Endometrial microvascular endothelial cells (primary cell): ENCODE results near the gene ZDHHC9. TPM values are rescaled to one million over a fixed set of nuclear protein-coding genes. Genes with fewer than 3 reads are reported as not detected.

Experiments used
- in situ Hi-C: cut with HindIII; loops from 2 replicates; pipeline ENCODE4 v1.10.0; 2017; ENCODE audit warnings: low sequenced_read_pairs, low pct_unique_long_range_greater_than_20kb; ENCODE audit errors: inconsistent ontology term
- total RNA-seq: library from RNA; depleted of rRNA; stranded (reverse); fragments of >200 nt; gene quantifications from one replicate; pipeline ENCODE4 v1.2.3, GENCODE V29; 2015; ENCODE audit errors: inconsistent ontology term

ZDHHC9 gene
- total RNA-seq, 1 donor from 2014 or later, result 34.0 TPM

GRCh38 chrX:129790808-129791207, 52.9 kb downstream of the ZDHHC9 start:
- in situ Hi-C loops, result no loop called here

GRCh38 chrX:129790146-129790545, 53.5 kb downstream of the ZDHHC9 start:
- in situ Hi-C loops, result no loop called here

GRCh38 chrX:129788527-129788926, 55.2 kb downstream of the ZDHHC9 start:
- in situ Hi-C loops, result no loop called here

GRCh38 chrX:129787336-129788055, 56.2 kb downstream of the ZDHHC9 start:
- in situ Hi-C loops, result no loop called here

- in situ Hi-C loops, result no loop called here
These were observed 57.5 kb downstream of the ZDHHC9 start for GRCh38 chrX:129786210-129786651.

- in situ Hi-C loops, result no loop called here
These were observed 58.3 kb downstream of the ZDHHC9 start for GRCh38 chrX:129785160-129785947.

- in situ Hi-C loops, result no loop called here
These were observed 59.3 kb downstream of the ZDHHC9 start for GRCh38 chrX:129784371-129784770.

GRCh38 chrX:129783291-129783713, 60.4 kb downstream of the ZDHHC9 start:
- in situ Hi-C loops, result no loop called here

- in situ Hi-C loops, result no loop called here
These were observed 61.0 kb downstream of the ZDHHC9 start for GRCh38 chrX:129782706-129783105.

- in situ Hi-C loops, result no loop called here
These were observed 61.8 kb downstream of the ZDHHC9 start for GRCh38 chrX:129781680-129782495.

- in situ Hi-C loops, result no loop called here
These were observed 62.5 kb downstream of the ZDHHC9 start for GRCh38 chrX:129781134-129781672.

- in situ Hi-C loops, result no loop called here
These were observed 63.1 kb downstream of the ZDHHC9 start for GRCh38 chrX:129780441-129781105.

GRCh38 chrX:129779747-129780146, 63.9 kb downstream of the ZDHHC9 start, which contains the start of gene SASH3:
SASH3 (plus strand) TSS chrX:129779949; CDS start chrX:129780098, 149 bp downstream.
- in situ Hi-C loops, result no loop called here

GRCh38 chrX:129779086-129779672, 64.5 kb downstream of the ZDHHC9 start:
- in situ Hi-C loops, result no loop called here

GRCh38 chrX:129777218-129778030, 66.3 kb downstream of the ZDHHC9 start:
- in situ Hi-C loops, result no loop called here

- in situ Hi-C loops, result no loop called here
These were observed 69.8 kb downstream of the ZDHHC9 start for GRCh38 chrX:129773649-129774458.
